Fibroblast of the aortic adventitia (primary cell): ENCODE data around the gene CTIF. TPM values are rescaled to one million over a fixed set of nuclear protein-coding genes. Genes with fewer than 3 reads are reported as not detected.

Source experiments
- DNase-seq: peaks from one replicate; pipeline ENCODE4 v3.0.0-alpha.2; 2010; ENCODE audit warnings: low read depth
- H3K4me3 ChIP-seq: 2 replicates; pipeline ENCODE4 v1.5.1; 2011; ENCODE audit warnings: low read depth, mild to moderate bottlenecking, control low read depth, low read length, moderate library complexity
- total RNA-seq: library from RNA; depleted of rRNA; stranded (reverse); fragments of >200 nt; gene quantifications from 2 replicates; pipeline ENCODE4 v1.2.3, GENCODE V29; 2012; ENCODE audit warnings: low replicate concordance
- TF ChIP-seq, protein P1 (sequence below): IDR thresholded peaks from 2 replicates; pipeline ENCODE4 v1.5.1; 2011; ENCODE audit warnings: mild to moderate bottlenecking, low read length, control low read depth, inconsistent platforms; ENCODE audit not compliant: insufficient read depth

The CTIF gene
- total RNA-seq, 1 donor, result 29.0 TPM

DNA sequence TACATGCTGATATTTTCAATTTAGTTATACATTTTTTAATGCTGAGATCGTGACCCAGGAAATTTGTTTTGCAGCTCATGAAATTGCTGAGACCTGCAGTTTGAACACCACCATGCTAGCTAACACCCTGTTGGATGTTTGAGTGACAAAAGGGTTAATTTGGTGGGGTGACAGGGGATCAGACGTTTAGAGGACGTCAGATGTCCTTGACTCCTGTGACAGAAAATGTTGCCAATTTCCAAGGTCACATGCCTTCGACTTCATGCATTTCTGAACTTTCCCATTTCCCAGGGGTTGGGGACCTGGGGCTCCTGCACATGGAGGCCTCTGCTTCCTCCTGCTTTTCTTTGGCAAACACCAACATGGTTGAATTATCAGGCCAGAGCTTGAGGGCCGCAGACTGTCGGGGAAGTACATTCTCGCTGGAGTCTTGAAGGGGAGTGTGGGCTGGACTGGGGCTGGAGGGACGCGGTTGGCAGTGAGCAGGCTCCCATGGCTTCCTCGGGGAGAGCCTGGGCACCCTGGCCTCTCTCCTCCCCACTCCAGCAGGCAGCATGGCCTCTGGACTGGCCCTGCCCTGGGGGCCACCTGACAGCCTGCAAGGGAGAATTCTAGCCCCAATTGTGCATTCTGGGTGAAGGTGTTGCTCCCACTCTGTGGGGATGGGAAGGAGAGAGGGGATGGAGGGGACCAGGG is 73.1 kb downstream of the CTIF start:
- DNase-seq, result no peak
- TF ChIP-seq, protein P1, sequence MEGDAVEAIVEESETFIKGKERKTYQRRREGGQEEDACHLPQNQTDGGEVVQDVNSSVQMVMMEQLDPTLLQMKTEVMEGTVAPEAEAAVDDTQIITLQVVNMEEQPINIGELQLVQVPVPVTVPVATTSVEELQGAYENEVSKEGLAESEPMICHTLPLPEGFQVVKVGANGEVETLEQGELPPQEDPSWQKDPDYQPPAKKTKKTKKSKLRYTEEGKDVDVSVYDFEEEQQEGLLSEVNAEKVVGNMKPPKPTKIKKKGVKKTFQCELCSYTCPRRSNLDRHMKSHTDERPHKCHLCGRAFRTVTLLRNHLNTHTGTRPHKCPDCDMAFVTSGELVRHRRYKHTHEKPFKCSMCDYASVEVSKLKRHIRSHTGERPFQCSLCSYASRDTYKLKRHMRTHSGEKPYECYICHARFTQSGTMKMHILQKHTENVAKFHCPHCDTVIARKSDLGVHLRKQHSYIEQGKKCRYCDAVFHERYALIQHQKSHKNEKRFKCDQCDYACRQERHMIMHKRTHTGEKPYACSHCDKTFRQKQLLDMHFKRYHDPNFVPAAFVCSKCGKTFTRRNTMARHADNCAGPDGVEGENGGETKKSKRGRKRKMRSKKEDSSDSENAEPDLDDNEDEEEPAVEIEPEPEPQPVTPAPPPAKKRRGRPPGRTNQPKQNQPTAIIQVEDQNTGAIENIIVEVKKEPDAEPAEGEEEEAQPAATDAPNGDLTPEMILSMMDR, result no peak
- no peak overlapping the region for H3K4me3 ChIP-seq

DNA sequence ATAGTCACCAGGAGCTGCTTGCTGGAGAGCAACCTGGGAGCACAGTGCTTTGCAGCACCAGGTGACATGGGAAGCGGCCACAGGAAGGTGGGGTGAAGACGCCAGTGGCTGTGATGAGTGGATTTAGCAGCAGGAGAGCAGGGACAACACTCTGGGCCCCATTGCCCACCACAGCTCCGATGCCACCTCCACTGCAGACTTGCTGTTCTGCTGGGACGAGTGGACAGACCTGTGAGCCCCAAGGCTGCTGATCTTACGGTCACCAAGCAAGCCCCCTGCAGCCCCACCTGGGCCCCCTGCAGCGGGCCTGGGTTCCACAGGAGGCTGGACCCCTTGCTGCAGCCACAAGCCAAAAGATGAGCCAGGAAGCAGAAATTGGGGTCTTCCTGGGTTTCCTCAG is 73.7 kb downstream of the CTIF start:
- DNase-seq, result no peak
- no peak overlapping the region for H3K4me3 ChIP-seq
- TF ChIP-seq, protein P1, result no peak

DNA sequence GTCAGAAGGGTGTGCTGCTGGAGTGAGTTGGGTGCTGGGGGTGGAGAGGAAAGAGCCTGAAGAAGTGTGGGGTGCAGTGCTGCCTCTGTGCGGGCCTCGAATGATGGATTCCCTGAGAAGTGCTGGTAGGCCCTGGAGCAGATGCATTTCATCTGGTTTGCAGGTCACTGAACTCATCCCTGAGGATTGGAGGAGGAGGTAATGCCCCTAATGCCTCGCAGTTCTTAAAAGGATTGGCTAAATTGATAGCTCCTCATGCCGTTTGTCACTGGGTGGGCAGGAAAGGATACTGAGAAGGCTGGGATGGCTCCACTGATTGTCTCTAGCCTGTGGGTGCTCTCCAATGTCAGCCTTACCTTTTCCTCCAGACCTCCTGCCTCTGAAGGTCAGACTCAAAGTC is 74.1 kb downstream of the CTIF start:
- TF ChIP-seq, protein P1, result no peak
- no peak overlapping the region for H3K4me3 ChIP-seq

DNA sequence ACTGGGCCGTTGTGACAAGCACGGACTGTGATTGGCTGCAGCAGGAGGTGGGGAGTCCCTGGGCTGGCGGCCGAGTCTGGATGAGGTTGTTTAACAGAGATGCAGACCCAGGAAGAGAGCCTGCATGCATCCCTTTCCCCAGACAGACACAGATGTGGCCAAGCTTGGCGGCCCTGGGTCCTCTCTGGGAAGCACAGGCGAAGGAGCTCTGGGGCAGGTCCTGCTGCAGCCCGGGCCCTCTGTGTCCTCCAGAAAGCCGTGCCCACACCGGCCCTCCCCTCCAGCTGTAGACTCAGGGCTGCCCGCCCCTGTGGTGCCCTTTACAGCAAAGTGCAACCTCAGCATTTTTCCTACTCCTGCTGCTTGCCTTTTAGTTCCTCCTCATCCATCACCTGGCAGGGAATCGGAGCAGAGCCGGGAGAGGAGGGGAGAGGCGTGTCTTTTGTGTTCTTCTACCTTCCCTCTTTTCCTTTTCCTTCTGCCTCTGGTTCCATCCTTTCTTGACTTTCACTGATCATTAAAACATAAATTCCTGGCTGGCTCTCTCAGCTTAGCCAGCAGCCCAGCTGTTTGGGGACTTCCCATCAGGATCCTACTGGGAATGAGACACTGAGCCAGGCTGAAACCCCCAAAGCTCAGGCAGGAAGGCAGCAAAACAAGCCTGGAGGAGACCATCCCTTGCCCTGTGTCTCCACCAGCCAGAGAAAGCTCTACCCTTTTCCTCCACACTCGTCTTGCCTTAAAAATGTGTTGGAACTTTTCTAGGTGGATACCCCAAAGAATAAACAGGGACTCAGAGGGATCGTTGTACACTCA is 75.0 kb downstream of the CTIF start:
- peak; percentile 30 for DNase-seq

More for the DNA sequence above, 74.1 kb downstream of the CTIF start:
- no peak for DNase-seq

DNA sequence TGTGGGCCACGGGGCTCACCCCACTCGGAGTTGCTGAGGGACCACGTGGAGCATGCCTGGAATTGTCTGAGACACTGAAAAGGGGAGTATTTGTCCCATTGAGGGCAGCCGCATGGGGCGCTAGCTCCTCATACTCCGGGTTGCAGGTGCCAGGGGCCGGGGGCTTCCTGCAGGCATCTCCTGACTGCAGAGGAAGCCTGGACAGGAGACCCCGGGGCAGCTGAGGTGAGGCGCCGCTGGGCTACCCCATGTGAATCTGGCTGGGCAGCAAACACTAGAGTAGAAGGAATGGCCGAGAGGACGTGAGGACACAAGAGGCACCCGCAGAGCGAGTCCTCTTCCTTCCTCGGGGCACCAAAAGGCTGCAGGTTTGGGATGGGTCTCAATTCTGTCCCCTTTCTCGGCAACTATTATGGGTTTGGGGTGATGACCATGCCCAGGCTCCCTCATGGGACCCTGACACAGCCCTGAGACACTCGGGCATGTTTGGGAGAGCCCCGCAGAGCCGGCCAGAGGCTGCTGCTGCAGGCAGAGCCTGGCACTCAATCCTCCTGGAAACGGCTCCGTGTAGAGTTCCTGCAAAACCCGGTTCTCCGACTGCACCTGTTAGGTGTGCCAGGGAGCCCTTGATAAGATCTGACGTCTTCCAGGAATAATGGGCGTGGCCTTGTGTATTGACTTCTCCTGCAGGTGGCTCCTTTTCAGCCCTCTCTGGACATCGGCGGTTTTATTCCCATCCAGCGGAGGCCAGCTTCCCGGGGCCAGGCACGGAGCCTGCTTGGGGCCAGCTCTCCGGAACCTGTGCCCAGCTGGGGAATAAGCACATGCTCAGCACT is 77.0 kb downstream of the CTIF start:
- no peak overlapping the region for H3K4me3 ChIP-seq
- TF ChIP-seq, protein P1, result no peak
- no peak for DNase-seq

More for the DNA sequence above, 75.0 kb downstream of the CTIF start:
- no peak overlapping the region for H3K4me3 ChIP-seq
- TF ChIP-seq, protein P1, result no peak

DNA sequence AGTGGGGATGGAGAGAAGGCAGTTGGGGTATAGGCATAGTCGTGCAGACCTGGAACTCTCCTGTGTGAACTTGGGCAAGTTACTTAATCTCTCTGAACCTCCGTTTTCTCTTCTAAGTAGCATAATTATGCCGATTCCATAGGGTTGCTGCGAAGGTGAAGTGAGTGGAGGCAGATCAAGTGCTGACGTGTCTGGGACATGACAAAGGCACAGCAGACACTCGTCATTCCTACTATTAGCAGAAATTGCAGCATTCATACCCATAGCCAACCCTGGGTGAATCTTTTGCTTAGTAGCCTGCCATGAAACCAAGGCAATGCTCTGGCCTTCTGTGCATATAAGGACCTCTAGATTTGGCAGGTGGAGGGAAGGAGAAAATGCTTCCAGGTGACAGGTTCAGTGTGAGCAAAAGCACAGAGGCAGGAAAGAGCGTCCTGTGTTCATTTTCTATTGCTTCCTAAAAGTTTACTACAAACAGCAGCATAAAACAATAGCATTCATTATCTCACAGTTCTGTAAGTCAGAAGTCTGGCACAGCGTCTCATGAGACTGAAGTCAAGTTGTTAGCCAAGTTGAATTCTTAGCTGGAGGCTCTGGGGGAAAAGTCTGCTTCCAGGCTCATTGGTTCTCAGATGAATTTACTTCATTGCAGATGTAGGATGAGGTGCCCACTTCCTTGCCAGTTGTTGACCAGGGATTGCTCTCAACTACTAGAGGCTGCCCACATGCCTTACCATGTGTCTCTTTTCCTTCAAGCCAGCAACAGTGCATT is 77.8 kb downstream of the CTIF start:
- TF ChIP-seq, protein P1, result no peak
- no peak overlapping the region for H3K4me3 ChIP-seq
- peak; percentile 82 for DNase-seq
